Measurements from ENCODE around the gene CPNE6. TPM values are rescaled to one million over a fixed set of nuclear protein-coding genes. Genes with fewer than 3 reads are reported as not detected.

The CPNE6 gene
- total and polyA plus RNA-seq, 2 of the 13 experiments (the other 11 are each of a cell fraction or from before 2014, with no cell fraction given) = not detected

GRCh38 chr14:24059841-24060388 lies 11.4 kb upstream of the CPNE6 start:
- H3K27me3 ChIP-seq (ENCODE audit: control insufficient read depth in 1 of 2, insufficient read depth in 2 of 2, low read length in 2 of 2) = peaks cover 12 to 33% of the 10 kb centered on the region in 2 experiments; a peak in 4 of 5 replicates
- ChIA-PET POLR2A (interaction anchor here (1.2 to 9.6 kb wide), 2 partner anchors 15 to 33 kb away, joined by 3 to 226 read pairs; partner anchors contain the start of gene PCK2), CTCF (ENCODE audit: low intra/inter-chr PET ratio, low total read pairs) (interaction anchor here (4.4 to 5.4 kb wide), 2 partner anchors 30 to 49 kb away, joined by 86 to 109 read pairs; no protein-coding TSS in a partner anchor)
- H3K79me2 ChIP-seq (ENCODE audit: insufficient read depth, low read length) = no peaks in the 10 kb centered on the region
- H3K9me3 ChIP-seq (ENCODE audit: low read length) = no peaks in the 10 kb centered on the region
- H3K4me2 ChIP-seq (ENCODE audit: low read depth, low read length) = no peak overlapping the region
- intact Hi-C loops (cut with micrococcal nuclease; ENCODE audit: unreplicated experiment) = loop anchor here (2.0 kb wide), 2 partner anchors 45 to 237 kb away; no protein-coding TSS in a partner anchor
- ATAC-seq (no peak), FAIRE-seq (no peak), DNase-seq (ENCODE audit: low spot score) (no peak)
- no peak overlapping the region for H3K27ac ChIP-seq (ENCODE audit: extremely low read length, insufficient read depth, low read length)
- H3K4me3 ChIP-seq (replicated peaks in 1 of 3; ENCODE audit: insufficient read depth in 1 of 3, low read depth in 2 of 3, low read length in 3 of 3) = no peak overlapping the region
- H2AFZ ChIP-seq (ENCODE audit: low read length) = no peak overlapping the region
- in situ Hi-C loops (cut with HindIII; ENCODE audit: extremely low pct_ligation_motif_present, low pct_unique_long_range_greater_than_20kb) = loop anchor here (5.0 kb wide), 2 partner anchors 32 to 102 kb away; partner anchors contain the start of genes IRF9 and PCK2
- BruUV-seq (replicated peaks) = no TSS peak
- H3K9ac ChIP-seq (ENCODE audit: insufficient read depth, low read depth, low read length) = no peak overlapping the region
- no peaks in the 10 kb centered on the region for H3K36me3 ChIP-seq (replicated peaks in 1 of 2; ENCODE audit: control insufficient read depth in 1 of 2, insufficient read depth in 2 of 2, low read length in 2 of 2)
- no peaks in the 10 kb centered on the region for H4K20me1 ChIP-seq (ENCODE audit: insufficient read depth, low read length)
- H3K4me1 ChIP-seq (ENCODE audit: insufficient read depth, low read length) = peaks cover 37% of the 10 kb centered on the region
- WGBS (ENCODE audit: low lambda C conversion rate) = 77% methylated on average over 16 of the region's 16 CpGs
- TF ChIP-seq SP4 (CRISPR knock-in tag; IDR thresholded peaks at IDR 0.05) = no peak
- TF ChIP-seq ZNF30 (CRISPR knock-in tag; IDR thresholded peaks at IDR 0.05) = peak; percentile 82; the same call in 1 of the 2 replicates
- no peak for TF ChIP-seq PCBP1 (IDR thresholded peaks at IDR 0.05; ENCODE audit: borderline replicate concordance, low read depth, low read length)
- TF ChIP-seq FLYWCH1 (CRISPR knock-in tag; IDR thresholded peaks at IDR 0.05) = no peak
- no peak for TF ChIP-seq MYNN (CRISPR knock-in tag; IDR thresholded peaks at IDR 0.05; ENCODE audit: low read depth)
- TF ChIP-seq TERF1 (CRISPR knock-in tag; IDR thresholded peaks at IDR 0.05) = no peak
- TF ChIP-seq MBNL3 (CRISPR knock-in tag; conservative IDR thresholded peaks at IDR 0.05) = peak; percentile 91; the same call in 1 of the 2 replicates
- TF ChIP-seq ZNF567 (CRISPR knock-in tag; IDR thresholded peaks at IDR 0.05; ENCODE audit: borderline replicate concordance) = no peak
- TF ChIP-seq RXRB (CRISPR knock-in tag; IDR thresholded peaks at IDR 0.05; ENCODE audit: borderline replicate concordance) = no peak
- TF ChIP-seq TBL1XR1 (IDR thresholded peaks at IDR 0.05; ENCODE audit: borderline replicate concordance, low read length, partially characterized antibody) = no peak
- TF ChIP-seq ZNF333 (CRISPR knock-in tag; IDR thresholded peaks at IDR 0.05; ENCODE audit: borderline replicate concordance) = peak; percentile 54; the same call in 1 of the 2 replicates
- TF ChIP-seq NRL (CRISPR knock-in tag; IDR thresholded peaks at IDR 0.05; ENCODE audit: borderline replicate concordance) = peak; percentile 45; the same call in 1 of the 2 replicates
- 0 out of 2 replicates have a peak, but pooled peaks have one; percentile 16 for TF ChIP-seq BORCS8-MEF2B (CRISPR knock-in tag; IDR thresholded peaks at IDR 0.05)
- no peak for TF ChIP-seq ZNF646 (CRISPR knock-in tag; IDR thresholded peaks at IDR 0.05)
- TF ChIP-seq FOXC1 (CRISPR knock-in tag; IDR thresholded peaks at IDR 0.05; ENCODE audit: borderline replicate concordance) = 0 out of 2 replicates have a peak, but pooled peaks have one; percentile 5
- TF ChIP-seq RARG (CRISPR knock-in tag; IDR thresholded peaks at IDR 0.05; ENCODE audit: low read depth) = no peak

Data from HepG2 (cell line).